K562 (cell line): ENCODE results near the gene P3H1. TPM values are rescaled to one million over a fixed set of nuclear protein-coding genes. Genes with fewer than 3 reads are reported as not detected.
"Not testable (repeated sequence)": the region's sequence is repeated elsewhere in the genome, so short reads cannot be mapped to it uniquely, and the experiment has no call there.

Source experiments
- ATAC-seq: fragments of 200-7000 bp; cut with Tn5 transposase; 3 replicates; pipeline ENCODE4 v1.9.1; 2020; ENCODE audit warnings: moderate library complexity
- BruUV-seq: library from RNA; stranded (reverse); fragments of 400-500 nt; replicated peaks from 2 replicates; lab custom pipeline; 2021; lab: Mats Ljungman, UMichigan
- CTCF ChIA-PET: fragments of 300-600 bp; formaldehyde crosslinking; extraction: SDS; loops from one replicate; lab custom pipeline; 2021; ENCODE audit warnings: low intra/inter-chr PET ratio; lab: Yijun Ruan, JAX
- POLR2A ChIA-PET: fragments of 300-600, 350-650 bp; sonication (Branson Sonifier 250); formaldehyde crosslinking; extraction: SDS; loops from one replicate; lab custom pipeline; 2021; ENCODE audit warnings: antibody characterized with exemption, inconsistent platforms; lab: Yijun Ruan, JAX
- DNase-seq, 4 experiments: peaks; one replicate each; pipeline versions ENCODE4 v3.0.0 to v3.0.0-alpha.2; 2011 to 2018; ENCODE audit warnings: low spot score in 3 of 4, mixed read lengths in 3 of 4; ENCODE audit errors: extremely low read depth in 1 of 4
- FAIRE-seq: peaks from 2 replicates; lab custom pipeline; 2011; peaks lifted over from hg19 to GRCh38; lab: Jason Lieb, UNC
- H2AFZ ChIP-seq: 2 replicates; pipeline ENCODE4 v1.6.0; 2011; ENCODE audit warnings: low read depth, low read length, control low read depth, inconsistent platforms
- H3K27ac ChIP-seq: fragments of 200-600 bp; 3 replicates; pipeline ENCODE4 v1.8.0; 2011; ENCODE audit warnings: low read depth, mild to moderate bottlenecking, control low read depth, inconsistent platforms, low read length, moderate library complexity, mixed read lengths; ENCODE audit errors: extremely low read depth
- H3K27me3 ChIP-seq, 2 experiments: fragments of 300-600 bp in 1 of 2; 2 replicates in 1 of 2; 3 replicates in 1 of 2; pipeline versions ENCODE4 v1.6.0 to v1.8.0; 2011; ENCODE audit warnings: inconsistent platforms in 2 of 2, low read length in 2 of 2, mild to moderate bottlenecking in 1 of 2, mixed read lengths in 1 of 2, moderate library complexity in 1 of 2; ENCODE audit not compliant: control insufficient read depth in 2 of 2, insufficient read depth in 2 of 2
- H3K36me3 ChIP-seq: fragments of 300-600 bp; 3 replicates; pipeline ENCODE4 v1.8.0; 2011; ENCODE audit warnings: mild to moderate bottlenecking, low read length, inconsistent platforms; ENCODE audit not compliant: control insufficient read depth, insufficient read depth
- H3K4me1 ChIP-seq, 2 experiments: fragments of 200-600 bp in 1 of 2; replicated peaks in 1 of 2; 2 replicates in 1 of 2; 3 replicates in 1 of 2; pipeline versions ENCODE4 v1.5.1 to v1.8.0; 2011; ENCODE audit warnings: inconsistent platforms in 2 of 2, low read length in 2 of 2, mild to moderate bottlenecking in 1 of 2, mixed read lengths in 1 of 2, moderate library complexity in 1 of 2; ENCODE audit not compliant: control insufficient read depth in 2 of 2, insufficient read depth in 2 of 2
- H3K4me2 ChIP-seq: 2 replicates; pipeline ENCODE4 v1.6.1; 2011; ENCODE audit warnings: low read length, control low read depth, inconsistent platforms, mixed read lengths; ENCODE audit not compliant: insufficient read depth
- H3K4me3 ChIP-seq: fragments of 200-600 bp; sonication (generic), shearing (Covaris generic); 2 replicates; pipeline ENCODE4 v1.5.1; 2016; ENCODE audit warnings: control low read depth, inconsistent platforms
- H3K79me2 ChIP-seq: fragments of 200-600 bp; 3 replicates; pipeline ENCODE4 v1.8.0; 2011; ENCODE audit warnings: low read length, inconsistent platforms; ENCODE audit not compliant: control insufficient read depth, insufficient read depth
- H3K9ac ChIP-seq, 2 experiments: 2 replicates each; pipeline versions ENCODE4 v1.6.0 to v1.6.1; 2011; ENCODE audit warnings: low read depth in 2 of 2, low read length in 2 of 2, control low read depth in 1 of 2, inconsistent platforms in 1 of 2, mild to moderate bottlenecking in 1 of 2, mixed read lengths in 1 of 2; ENCODE audit not compliant: insufficient read depth in 1 of 2
- H3K9me1 ChIP-seq: one replicate; pipeline ENCODE4 v1.6.0; 2011; ENCODE audit warnings: inconsistent platforms, mild to moderate bottlenecking, low read length, moderate library complexity; ENCODE audit not compliant: control insufficient read depth, insufficient read depth
- H3K9me3 ChIP-seq: replicated peaks from 2 replicates; pipeline ENCODE4 v1.5.1; 2011; ENCODE audit warnings: low read depth, low read length, inconsistent platforms; ENCODE audit not compliant: control insufficient read depth, insufficient read depth
- H4K20me1 ChIP-seq: replicated peaks from 2 replicates; pipeline ENCODE4 v1.6.1; 2011; ENCODE audit warnings: low read length, inconsistent platforms, mixed read lengths; ENCODE audit not compliant: control insufficient read depth, insufficient read depth
- BCOR ChIP-seq: fragments of 450-650 bp; IDR thresholded peaks from 2 replicates; pipeline ENCODE4 v1.6.1; 2016
- ETV6 ChIP-seq, 3 experiments: fragments of 150-350 bp in 1 of 3; sonication (generic) in 1 of 3; formaldehyde crosslinking in 1 of 3; IDR thresholded peaks; 2 replicates each; pipeline versions ENCODE4 v1.6.1 to v1.8.0; 2014 to 2022; ENCODE audit warnings: borderline replicate concordance in 2 of 3, low read depth in 2 of 3, antibody characterized with exemption in 1 of 3, low read length in 1 of 3, mild to moderate bottlenecking in 1 of 3, missing genetic modification reagents in 1 of 3
- HDAC1 ChIP-seq, 2 experiments: fragments of 450-650 bp; IDR thresholded peaks; 2 replicates each; pipeline ENCODE4 v1.6.1; 2016 to 2017; ENCODE audit warnings: inconsistent platforms in 1 of 2, mild to moderate bottlenecking in 1 of 2, moderate library complexity in 1 of 2
- KDM1A ChIP-seq, 2 experiments: fragments of 450-650 bp; IDR thresholded peaks; 2 replicates each; pipeline ENCODE4 v1.6.1; 2016; ENCODE audit warnings: mild to moderate bottlenecking in 2 of 2
- ZNF436 ChIP-seq: fragments of 250-450, 450-650 bp; sonication (Bioruptor Pico); formaldehyde crosslinking; IDR thresholded peaks from 2 replicates; pipeline ENCODE4 v1.7.0; 2020; ENCODE audit warnings: mild to moderate bottlenecking
- WGBS: fragments of 100-300 bp; shearing (Covaris generic); methylation state at CpG from one replicate; pipeline ENCODE4 v1.1.6; 2016; ENCODE audit warnings: low coverage, mixed read lengths; ENCODE audit not compliant: insufficient coverage; ENCODE audit errors: missing lambda C conversion rate; 5-methylcytosine and 5-hydroxymethylcytosine counted together
- in situ Hi-C: fragments of 300-500 bp; cut with MboI; formaldehyde crosslinking; loops from 4 replicates; pipeline ENCODE4 v1.15.0; 2018; ENCODE audit warnings: inconsistent platforms, mixed read lengths
- intact Hi-C: fragments of 100-400 bp; cut with micrococcal nuclease; formaldehyde crosslinking; loops from 2 replicates; pipeline ENCODE4 v1.14.2; 2022
- polyA plus RNA-seq, 8 experiments: library from polyadenylated mRNA; depleted of rRNA in 4 of 8; stranded (reverse) in 5 of 8; unstranded in 3 of 8; fragments of >200 nt; fragmentation: Nextera tagmentation in 2 of 8; fragmentation: Illumina TruSeq in 1 of 8; extraction: Ambion mirVana in 2 of 8; extraction: Trizol in 1 of 8; gene quantifications; 2 replicates each; pipeline versions ENCODE4 v1.2.1 to v1.2.3, GENCODE V29; 2011 to 2014; ENCODE audit warnings: inconsistent platforms in 1 of 8, missing spikeins in 1 of 8
- total RNA-seq, 7 experiments: library from RNA; depleted of rRNA in 6 of 7; stranded (reverse); fragments of >200 nt in 6 of 7; fragmentation: Illumina TruSeq in 2 of 7; extraction: Trizol in 2 of 7; gene quantifications; 2 replicates each; pipeline versions ENCODE4 v1.2.1 to v1.2.3, GENCODE V29; 2011 to 2021; ENCODE audit warnings: low replicate concordance in 1 of 7

P3H1 gene
- total and polyA plus RNA-seq, 9 of the 15 experiments (the other 6 are each of a cell fraction or from before 2014, with no cell fraction given), result 1.7 to 81.7 (median 45.7) TPM

GRCh38 chr1:42815941-42816584, 49.2 kb upstream of the P3H1 start (continued):
- TF ChIP-seq ETV6 (IDR thresholded peaks at IDR 0.05; ENCODE audit: borderline replicate concordance in 1 of 2, low read depth in 2 of 2, low read length in 1 of 2), result no peak
- TF ChIP-seq ETV6 (CRISPR knock-in tag; IDR thresholded peaks at IDR 0.05; ENCODE audit: borderline replicate concordance), result no peak
- no peak for TF ChIP-seq ZNF436 (CRISPR knock-in tag)
- TF ChIP-seq, all 486 proteins: peak for 14

GRCh38 chr1:42814815-42815214, 48.0 kb upstream of the P3H1 start:
- H3K27me3 ChIP-seq, H3K9ac ChIP-seq, ATAC-seq, in situ Hi-C loops, H3K9me1 ChIP-seq, H3K4me2 ChIP-seq, H3K9me3 ChIP-seq, intact Hi-C loops, H4K20me1 ChIP-seq, FAIRE-seq, CTCF ChIA-PET, DNase-seq, H3K27ac ChIP-seq, BruUV-seq, H2AFZ ChIP-seq, H3K4me3 ChIP-seq: not testable (repeated sequence)
- TF ChIP-seq KDM1A (IDR thresholded peaks at IDR 0.05) (peak in 1 of 2 experiments; percentile 31; a peak in 1 of 4 replicates), HDAC1 (IDR thresholded peaks at IDR 0.05) (0 out of 4 replicates have a peak, but pooled peaks of 1 of the 2 experiments have one; percentile 14), BCOR (peak; percentile 77)
- Histone ChIP-seq H3K4me1 (peaks cover 16 to 23% of the 10 kb centered on the region in 2 experiments), H3K36me3 (peaks cover 14% of the 10 kb centered on the region; the same call in 2 of the 3 replicates), H3K79me2 (peaks cover 29% of the 10 kb centered on the region)
- POLR2A ChIA-PET, result interaction anchor here (0.6 to 3.4 kb wide), 3 partner anchors 8 to 142 kb away, joined by 3 to 22 read pairs (median 5); no protein-coding TSS in a partner anchor
- WGBS, result 100% methylated on average over 1 of the region's 3 CpGs
